OCI-LY3 (cell line): Measurements from ENCODE around the gene SIRPB1.

Experiments
- H2AFZ ChIP-seq: fragments of 200-600, 300-600 bp; shearing (Covaris generic); 2 replicates; pipeline ENCODE4 v1.6.0; 2014; ENCODE audit warnings: antibody characterized with exemption, low read depth, low read length
- H3K27ac ChIP-seq: fragments of 200-600, 300-600 bp; sonication (generic); 2 replicates; pipeline ENCODE4 v1.5.1; 2014; ENCODE audit warnings: mild to moderate bottlenecking, low read length, moderate library complexity, mixed read lengths
- H3K27me3 ChIP-seq: fragments of 200-600, 300-600 bp; sonication (generic); 2 replicates; pipeline ENCODE4 v1.6.1; 2014; ENCODE audit warnings: low read depth, low read length, mixed read lengths
- H3K36me3 ChIP-seq: fragments of 200-600, 300-600 bp; sonication (generic); replicated peaks from 2 replicates; pipeline ENCODE3; 2014; ENCODE audit warnings: low read depth, low read length, mixed read lengths
- H3K4me1 ChIP-seq: fragments of 300-600, 200-600 bp; sonication (generic); 2 replicates; pipeline ENCODE4 v1.6.1; 2014; ENCODE audit warnings: low read length, mixed read lengths
- H3K4me2 ChIP-seq: fragments of 200-600, 300-600 bp; sonication (generic); 2 replicates; pipeline ENCODE4 v1.6.1; 2014; ENCODE audit warnings: low read length, mixed read lengths
- H3K4me3 ChIP-seq: fragments of 300-600, 200-600 bp; sonication (generic); 2 replicates; pipeline ENCODE4 v1.5.1; 2014; ENCODE audit warnings: antibody characterized with exemption, mild to moderate bottlenecking, low read length, moderate library complexity
- H3K79me2 ChIP-seq: fragments of 300-600, 200-600 bp; shearing (Covaris generic); 2 replicates; pipeline ENCODE4 v1.6.1; 2014; ENCODE audit warnings: mild to moderate bottlenecking, low read length, mixed read lengths
- H3K9ac ChIP-seq: fragments of 300-600, 200-600 bp; shearing (Covaris generic); 2 replicates; pipeline ENCODE4 v1.6.0; 2014; ENCODE audit warnings: mild to moderate bottlenecking, low read length, moderate library complexity
- H3K9me3 ChIP-seq: fragments of 200-600, 300-600 bp; shearing (Covaris generic); 2 replicates; pipeline ENCODE4 v1.6.1; 2014; ENCODE audit warnings: low read length, mixed read lengths; ENCODE audit not compliant: insufficient read depth
- H4K20me1 ChIP-seq: fragments of 200-600, 300-600 bp; sonication (generic); 2 replicates; pipeline ENCODE4 v1.6.1; 2016; ENCODE audit warnings: low read length, mixed read lengths; ENCODE audit not compliant: insufficient read depth
- EZH2phosphoT487 ChIP-seq: fragments of 200-600 bp; shearing (Covaris generic); IDR thresholded peaks from 2 replicates; pipeline ENCODE4 v1.6.1; 2018; ENCODE audit warnings: antibody characterized with exemption, mixed run types, low read depth
- TF ChIP-seq, protein P1 (sequence below): fragments of 200-600, 300-600 bp; sonication (generic); IDR thresholded peaks from 2 replicates; pipeline ENCODE4 v1.5.1; 2014; ENCODE audit warnings: antibody characterized with exemption, low read length, low read depth

Gene SIRPB1

DNA sequence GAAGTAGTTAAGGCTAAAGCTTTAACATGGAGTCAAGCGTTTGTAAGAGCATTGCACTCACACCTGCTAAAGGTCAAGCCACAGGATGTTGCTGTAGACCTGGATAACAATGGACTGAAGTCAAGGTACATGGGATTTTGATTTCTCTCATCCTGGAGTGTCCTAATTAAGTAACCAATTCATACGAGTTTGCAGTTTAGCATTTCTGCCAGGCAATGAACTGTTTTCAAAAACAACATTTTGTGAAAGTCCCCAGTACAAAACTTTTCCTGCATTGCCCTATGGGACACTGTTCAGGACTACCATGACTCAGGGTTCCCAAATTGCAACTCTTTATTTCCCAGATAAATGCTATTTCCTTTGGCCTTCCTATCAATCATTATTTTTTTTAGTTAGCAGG, 17.4 kb upstream of the SIRPB1 start:
- Histone ChIP-seq H3K4me1 (no peaks in the 10 kb centered on the region), H3K9ac (no peak overlapping the region), H3K27ac (no peak overlapping the region), H3K9me3 (no peaks in the 10 kb centered on the region), H3K36me3 (no peaks in the 10 kb centered on the region), H3K27me3 (peaks cover 11% of the 10 kb centered on the region), H3K79me2 (no peaks in the 10 kb centered on the region), H3K4me3 (no peak overlapping the region), H2AFZ (no peak overlapping the region), H4K20me1 (no peaks in the 10 kb centered on the region), H3K4me2 (no peak overlapping the region)
- no peak for TF ChIP-seq EZH2phosphoT487
- TF ChIP-seq, protein P1, sequence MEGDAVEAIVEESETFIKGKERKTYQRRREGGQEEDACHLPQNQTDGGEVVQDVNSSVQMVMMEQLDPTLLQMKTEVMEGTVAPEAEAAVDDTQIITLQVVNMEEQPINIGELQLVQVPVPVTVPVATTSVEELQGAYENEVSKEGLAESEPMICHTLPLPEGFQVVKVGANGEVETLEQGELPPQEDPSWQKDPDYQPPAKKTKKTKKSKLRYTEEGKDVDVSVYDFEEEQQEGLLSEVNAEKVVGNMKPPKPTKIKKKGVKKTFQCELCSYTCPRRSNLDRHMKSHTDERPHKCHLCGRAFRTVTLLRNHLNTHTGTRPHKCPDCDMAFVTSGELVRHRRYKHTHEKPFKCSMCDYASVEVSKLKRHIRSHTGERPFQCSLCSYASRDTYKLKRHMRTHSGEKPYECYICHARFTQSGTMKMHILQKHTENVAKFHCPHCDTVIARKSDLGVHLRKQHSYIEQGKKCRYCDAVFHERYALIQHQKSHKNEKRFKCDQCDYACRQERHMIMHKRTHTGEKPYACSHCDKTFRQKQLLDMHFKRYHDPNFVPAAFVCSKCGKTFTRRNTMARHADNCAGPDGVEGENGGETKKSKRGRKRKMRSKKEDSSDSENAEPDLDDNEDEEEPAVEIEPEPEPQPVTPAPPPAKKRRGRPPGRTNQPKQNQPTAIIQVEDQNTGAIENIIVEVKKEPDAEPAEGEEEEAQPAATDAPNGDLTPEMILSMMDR: no peak

DNA sequence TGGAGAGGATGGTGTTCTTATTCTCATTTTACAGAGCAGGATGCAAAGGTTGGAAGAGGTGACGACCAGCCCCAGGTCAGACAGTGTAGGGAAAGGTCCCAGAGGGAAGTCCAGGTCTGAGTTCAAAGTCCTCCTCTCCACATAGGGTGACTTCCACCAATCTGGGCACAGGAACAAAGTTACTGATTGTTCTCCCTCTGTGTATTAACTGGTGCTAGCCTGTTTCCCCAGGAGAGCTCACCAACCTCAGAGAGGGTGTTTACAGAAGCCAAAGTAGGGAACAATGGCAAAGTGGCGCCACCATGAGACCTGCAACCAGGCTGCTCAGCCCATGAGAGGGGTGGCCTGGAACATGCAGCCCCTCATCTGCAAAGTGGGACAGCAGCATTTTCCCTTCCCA, 16.8 kb upstream of the SIRPB1 start:
- no peak overlapping the region for H2AFZ ChIP-seq
- H4K20me1 ChIP-seq: no peaks in the 10 kb centered on the region
- no peak overlapping the region for H3K4me2 ChIP-seq
- no peak overlapping the region for H3K27ac ChIP-seq
- H3K9ac ChIP-seq: no peak overlapping the region
- no peaks in the 10 kb centered on the region for H3K4me1 ChIP-seq
- no peak for TF ChIP-seq EZH2phosphoT487
- TF ChIP-seq, protein P1: peak; percentile 44
- no peaks in the 10 kb centered on the region for H3K79me2 ChIP-seq
- no peaks in the 10 kb centered on the region for H3K9me3 ChIP-seq
- H3K4me3 ChIP-seq: no peak overlapping the region
- H3K36me3 ChIP-seq: no peaks in the 10 kb centered on the region
- H3K27me3 ChIP-seq: peaks cover 11% of the 10 kb centered on the region

DNA sequence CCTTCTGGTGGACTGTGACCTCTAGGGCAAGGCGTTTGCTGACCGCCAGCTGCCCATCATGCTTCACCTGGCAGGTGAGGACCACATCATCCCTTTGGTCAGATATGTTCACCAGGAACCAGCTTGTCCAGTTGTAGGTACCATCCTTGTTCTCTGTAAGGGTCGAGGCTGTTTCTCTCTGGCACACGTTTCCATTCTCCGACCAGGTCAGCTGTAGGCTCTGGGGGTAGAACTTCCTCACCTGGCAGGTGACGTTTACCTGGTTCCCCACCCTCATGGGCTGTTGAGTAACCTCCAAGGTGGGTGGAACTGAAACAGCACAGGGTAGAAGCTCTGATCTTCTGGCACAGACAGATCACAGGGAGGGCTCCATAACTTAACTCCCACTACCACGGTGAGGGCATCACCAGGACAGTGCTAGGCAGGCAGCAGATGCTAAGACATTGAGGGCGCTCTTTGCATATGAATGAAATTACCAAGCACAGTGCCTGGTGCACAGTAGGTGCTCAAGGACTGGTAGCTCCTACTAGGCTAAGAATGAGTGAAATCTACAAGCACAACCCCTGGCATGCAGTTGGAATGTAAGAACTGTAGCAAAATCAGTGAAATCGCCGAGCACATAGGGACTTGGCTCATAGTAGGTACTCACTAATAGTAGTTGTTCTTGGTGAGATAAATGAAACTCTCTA, 15.6 kb upstream of the SIRPB1 start:
- TF ChIP-seq, protein P1: no peak
- no peak for TF ChIP-seq EZH2phosphoT487
- Histone ChIP-seq H3K27me3 (peaks cover 11% of the 10 kb centered on the region), H2AFZ (no peak overlapping the region), H3K27ac (no peak overlapping the region), H3K4me3 (no peak overlapping the region), H3K9ac (no peak overlapping the region), H4K20me1 (no peaks in the 10 kb centered on the region), H3K36me3 (no peaks in the 10 kb centered on the region), H3K4me1 (no peaks in the 10 kb centered on the region), H3K79me2 (no peaks in the 10 kb centered on the region), H3K9me3 (no peaks in the 10 kb centered on the region), H3K4me2 (no peak overlapping the region)

DNA sequence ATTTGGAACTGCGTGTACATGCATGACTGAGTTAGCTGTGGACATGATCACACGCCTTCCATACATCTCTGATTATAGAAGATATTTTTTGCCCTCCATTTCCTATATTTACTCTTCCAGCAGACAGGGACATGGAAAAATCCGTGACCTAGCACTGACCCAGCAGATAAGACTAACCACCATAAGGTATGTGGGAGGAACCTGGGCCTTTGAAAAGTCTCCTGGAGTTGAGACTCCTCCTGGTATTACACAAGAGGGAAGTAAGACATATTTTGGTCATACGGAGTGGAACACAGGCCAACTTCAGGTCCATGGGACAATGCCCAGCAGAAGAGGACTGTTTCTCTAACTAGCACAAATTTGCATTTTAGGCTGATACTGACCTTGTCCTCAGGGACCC, 13.7 kb upstream of the SIRPB1 start:
- Histone ChIP-seq H3K4me2 (no peak overlapping the region), H3K27ac (no peak overlapping the region), H2AFZ (no peak overlapping the region), H3K9me3 (no peaks in the 10 kb centered on the region), H4K20me1 (no peaks in the 10 kb centered on the region), H3K4me1 (no peaks in the 10 kb centered on the region), H3K4me3 (no peak overlapping the region), H3K79me2 (no peaks in the 10 kb centered on the region), H3K27me3 (peaks cover 16% of the 10 kb centered on the region), H3K9ac (no peak overlapping the region), H3K36me3 (no peaks in the 10 kb centered on the region)
- TF ChIP-seq, protein P1: no peak
- TF ChIP-seq EZH2phosphoT487: no peak
